ENCODE measurements around the gene OLFML1. TPM values are rescaled to one million over a fixed set of nuclear protein-coding genes. Genes with fewer than 3 reads are reported as not detected.

Gene OLFML1
- total RNA-seq, 1 experiment from 2014 or later, result not detected

DNA sequence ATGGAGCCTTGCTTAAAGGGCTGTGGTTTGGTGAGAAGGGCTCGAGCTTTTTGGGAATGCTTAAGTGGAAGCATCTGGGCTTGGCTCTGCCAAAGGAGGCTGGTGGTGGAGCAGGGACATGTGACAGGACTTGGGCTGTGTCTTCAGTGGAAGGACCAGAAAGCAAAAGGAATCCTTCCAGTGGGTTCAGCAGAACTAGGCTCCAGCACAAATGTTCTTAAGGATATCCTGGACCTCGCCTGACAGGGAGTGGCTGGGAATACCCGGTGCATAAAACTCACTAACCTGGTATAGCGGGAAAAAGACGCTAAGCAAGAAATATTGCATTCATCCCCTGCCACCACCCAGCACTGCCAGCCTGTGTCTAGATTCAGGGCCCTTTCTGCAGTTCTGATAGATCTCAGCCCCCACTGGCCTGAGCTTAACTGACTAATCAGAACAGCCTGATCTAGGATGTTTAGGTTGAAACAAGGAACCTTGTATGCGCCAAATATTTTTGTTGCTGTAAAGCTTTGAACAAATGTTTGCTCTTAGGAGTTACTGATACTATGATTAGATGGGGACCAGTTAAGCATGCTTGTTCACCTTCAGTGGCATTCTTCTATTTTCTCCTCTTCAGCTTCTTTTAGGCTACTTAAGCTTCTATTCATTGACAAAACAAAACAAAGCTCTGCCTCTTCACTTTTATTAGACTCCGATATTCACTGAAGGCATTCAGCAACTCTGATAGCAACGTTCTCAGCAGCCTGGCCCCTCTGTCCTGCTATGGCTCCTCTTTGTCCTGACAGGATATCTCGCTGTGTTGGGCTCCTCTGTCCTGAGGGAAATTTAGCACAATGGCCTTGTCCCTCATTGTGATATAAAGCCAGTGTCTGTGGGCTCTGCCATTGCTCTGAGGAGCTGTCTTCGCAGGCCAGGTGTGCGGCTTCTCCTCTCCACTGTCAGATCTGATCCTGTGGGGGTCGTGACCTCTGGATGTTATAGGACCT, 53.5 kb downstream of the OLFML1 start:
- peaks cover 93% of the 10 kb centered on the region for H3K27me3 Mint-ChIP-seq (ENCODE audit: unreplicated experiment)
- DNase-seq, result no peak
- no peak overlapping the region for H3K27ac Mint-ChIP-seq (ENCODE audit: unreplicated experiment)
- TF ChIP-seq, protein P1, sequence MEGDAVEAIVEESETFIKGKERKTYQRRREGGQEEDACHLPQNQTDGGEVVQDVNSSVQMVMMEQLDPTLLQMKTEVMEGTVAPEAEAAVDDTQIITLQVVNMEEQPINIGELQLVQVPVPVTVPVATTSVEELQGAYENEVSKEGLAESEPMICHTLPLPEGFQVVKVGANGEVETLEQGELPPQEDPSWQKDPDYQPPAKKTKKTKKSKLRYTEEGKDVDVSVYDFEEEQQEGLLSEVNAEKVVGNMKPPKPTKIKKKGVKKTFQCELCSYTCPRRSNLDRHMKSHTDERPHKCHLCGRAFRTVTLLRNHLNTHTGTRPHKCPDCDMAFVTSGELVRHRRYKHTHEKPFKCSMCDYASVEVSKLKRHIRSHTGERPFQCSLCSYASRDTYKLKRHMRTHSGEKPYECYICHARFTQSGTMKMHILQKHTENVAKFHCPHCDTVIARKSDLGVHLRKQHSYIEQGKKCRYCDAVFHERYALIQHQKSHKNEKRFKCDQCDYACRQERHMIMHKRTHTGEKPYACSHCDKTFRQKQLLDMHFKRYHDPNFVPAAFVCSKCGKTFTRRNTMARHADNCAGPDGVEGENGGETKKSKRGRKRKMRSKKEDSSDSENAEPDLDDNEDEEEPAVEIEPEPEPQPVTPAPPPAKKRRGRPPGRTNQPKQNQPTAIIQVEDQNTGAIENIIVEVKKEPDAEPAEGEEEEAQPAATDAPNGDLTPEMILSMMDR (IDR thresholded peaks at IDR 0.05; ENCODE audit: unreplicated experiment), result no peak
- H3K9me3 Mint-ChIP-seq (ENCODE audit: low read depth, unreplicated experiment), result no peaks in the 10 kb centered on the region
- intact Hi-C loops (cut with micrococcal nuclease; ENCODE audit: unreplicated experiment), result no loop called here
- CTCF ChIA-PET, result interaction anchor here (0.7 kb wide), 2 partner anchors 10 to 17 kb away, joined by 4 to 5 read pairs; no protein-coding TSS in a partner anchor
- BruUV-seq (replicated peaks), result no TSS peak
- H3K36me3 Mint-ChIP-seq (ENCODE audit: insufficient read depth, unreplicated experiment), result no peaks in the 10 kb centered on the region
- no peak overlapping the region for H3K4me3 Mint-ChIP-seq (ENCODE audit: low read depth, unreplicated experiment)
- H3K4me1 Mint-ChIP-seq (ENCODE audit: low read depth, unreplicated experiment), result peaks cover 11% of the 10 kb centered on the region

DNA sequence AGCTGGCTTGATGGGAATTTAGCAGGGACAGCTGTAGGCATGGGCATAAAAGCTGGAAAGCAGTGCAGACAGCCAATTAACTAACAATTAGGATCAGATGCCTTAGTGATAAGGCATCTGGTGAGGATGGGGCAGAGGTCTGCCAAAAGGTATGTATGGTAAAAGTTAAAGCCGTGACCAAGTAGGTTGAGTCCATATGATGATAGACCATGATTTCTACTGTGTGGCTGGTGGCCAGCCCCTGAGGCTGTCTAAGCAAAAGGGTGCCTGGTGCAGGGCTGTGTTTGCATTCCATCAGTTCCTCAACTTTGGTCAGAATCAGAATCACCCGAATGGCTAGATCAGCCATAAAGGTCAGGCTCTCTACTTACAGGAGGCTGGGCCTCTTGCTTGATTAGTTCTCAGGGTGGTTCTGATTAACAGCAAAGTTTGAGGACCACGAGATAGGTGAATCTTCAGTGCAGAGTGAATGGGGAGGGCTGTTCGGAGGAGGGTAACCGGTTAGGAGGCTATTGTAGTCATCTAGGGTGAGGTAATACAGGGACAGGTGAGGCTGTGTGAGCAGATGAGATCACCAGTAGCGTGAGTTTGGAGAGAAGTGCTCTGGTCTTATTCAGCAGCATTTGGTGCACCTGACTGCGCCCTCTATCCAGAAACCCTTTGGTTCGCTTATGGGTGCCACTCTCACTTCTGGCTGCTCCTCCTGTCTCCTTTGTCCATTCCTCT, 55.7 kb downstream of the OLFML1 start:
- no peak overlapping the region for H3K4me3 Mint-ChIP-seq (ENCODE audit: low read depth, unreplicated experiment)
- no peak for DNase-seq
- CTCF ChIA-PET, result no interaction called here
- no peaks in the 10 kb centered on the region for H3K36me3 Mint-ChIP-seq (ENCODE audit: insufficient read depth, unreplicated experiment)
- intact Hi-C loops (cut with micrococcal nuclease; ENCODE audit: unreplicated experiment), result no loop called here
- TF ChIP-seq, protein P1 (IDR thresholded peaks at IDR 0.05; ENCODE audit: unreplicated experiment), result no peak
- peaks cover 9% of the 10 kb centered on the region for H3K4me1 Mint-ChIP-seq (ENCODE audit: low read depth, unreplicated experiment)
- H3K9me3 Mint-ChIP-seq (ENCODE audit: low read depth, unreplicated experiment), result no peaks in the 10 kb centered on the region
- no TSS peak for BruUV-seq (replicated peaks)
- no peak overlapping the region for H3K27ac Mint-ChIP-seq (ENCODE audit: unreplicated experiment)
- peaks cover 71% of the 10 kb centered on the region for H3K27me3 Mint-ChIP-seq (ENCODE audit: unreplicated experiment)

DNA sequence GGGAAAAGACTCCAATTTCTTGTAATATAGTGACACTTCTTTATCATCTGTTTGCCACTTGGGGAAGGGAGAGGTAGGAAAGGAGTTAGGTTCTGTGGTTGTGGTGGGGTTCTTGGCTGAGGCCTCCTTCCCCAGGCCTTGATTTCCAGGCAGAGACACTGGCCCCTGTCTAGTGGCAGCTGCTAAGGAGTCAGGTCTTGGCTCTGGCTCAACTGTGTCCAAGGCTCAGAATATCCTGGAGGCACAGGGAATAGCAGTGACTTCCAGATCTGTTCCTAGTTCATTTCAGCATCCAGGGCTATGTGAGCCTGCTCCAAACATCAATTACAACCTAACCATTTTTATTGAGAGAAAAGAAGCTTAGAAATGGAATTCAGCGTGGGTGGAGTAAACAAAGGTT, 58.0 kb downstream of the OLFML1 start:
- H3K27ac Mint-ChIP-seq (ENCODE audit: unreplicated experiment), result no peak overlapping the region
- peaks cover 48% of the 10 kb centered on the region for H3K27me3 Mint-ChIP-seq (ENCODE audit: unreplicated experiment)
- no peaks in the 10 kb centered on the region for H3K36me3 Mint-ChIP-seq (ENCODE audit: insufficient read depth, unreplicated experiment)
- CTCF ChIA-PET, result no interaction called here
- H3K4me1 Mint-ChIP-seq (ENCODE audit: low read depth, unreplicated experiment), result no peaks in the 10 kb centered on the region
- no peaks in the 10 kb centered on the region for H3K9me3 Mint-ChIP-seq (ENCODE audit: low read depth, unreplicated experiment)
- H3K4me3 Mint-ChIP-seq (ENCODE audit: low read depth, unreplicated experiment), result no peak overlapping the region
- TF ChIP-seq, protein P1 (IDR thresholded peaks at IDR 0.05; ENCODE audit: unreplicated experiment), result no peak
- intact Hi-C loops (cut with micrococcal nuclease; ENCODE audit: unreplicated experiment), result no loop called here
- BruUV-seq (replicated peaks), result no TSS peak
- DNase-seq, result no peak

DNA sequence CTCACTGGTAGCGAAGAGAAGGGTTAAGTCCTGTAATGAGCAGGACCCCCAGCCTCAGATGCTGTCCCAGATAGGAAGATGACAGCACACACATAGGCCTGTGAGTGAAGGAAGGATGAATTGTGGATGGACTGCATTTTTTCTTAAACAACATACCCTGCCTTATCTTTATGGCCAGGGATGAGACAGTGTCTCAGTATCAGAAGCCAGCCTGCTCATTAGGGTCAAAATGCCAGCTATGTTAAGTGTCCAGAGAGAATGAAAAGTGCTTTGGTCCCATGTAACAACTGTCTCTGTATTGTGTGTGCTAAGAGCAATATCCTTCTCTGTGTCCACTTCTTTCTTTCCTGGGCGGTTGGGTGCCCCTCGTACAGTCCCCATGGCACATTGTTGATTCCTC, 58.7 kb downstream of the OLFML1 start:
- no TSS peak for BruUV-seq (replicated peaks)
- Mint-ChIP-seq H3K27me3 (ENCODE audit: unreplicated experiment) (peaks cover 42% of the 10 kb centered on the region), H3K36me3 (ENCODE audit: insufficient read depth, unreplicated experiment) (no peaks in the 10 kb centered on the region), H3K9me3 (ENCODE audit: low read depth, unreplicated experiment) (no peaks in the 10 kb centered on the region), H3K27ac (ENCODE audit: unreplicated experiment) (no peak overlapping the region), H3K4me3 (ENCODE audit: low read depth, unreplicated experiment) (no peak overlapping the region), H3K4me1 (ENCODE audit: low read depth, unreplicated experiment) (no peaks in the 10 kb centered on the region)
- TF ChIP-seq, protein P1 (IDR thresholded peaks at IDR 0.05; ENCODE audit: unreplicated experiment), result no peak
- no peak for DNase-seq
- intact Hi-C loops (cut with micrococcal nuclease; ENCODE audit: unreplicated experiment), result no loop called here
- CTCF ChIA-PET, result interaction anchor here (0.6 kb wide), 1 partner anchor 30 kb away, joined by 3 read pairs; no protein-coding TSS in a partner anchor
